Smooth muscle cell (in vitro differentiated cells): ENCODE measurements around the gene IFIT3. TPM values are rescaled to one million over a fixed set of nuclear protein-coding genes. Genes with fewer than 3 reads are reported as not detected.
A peak's percentile ranks its signal among the peaks of the same experiment; 100 is the strongest.

Experiments used
- DNase-seq: peaks from one replicate; lab custom pipeline; 2025; ENCODE audit not compliant: unreplicated experiment; lab: John Stamatoyannopoulos, UW
- H2AFZ ChIP-seq: fragments of 200-600 bp; sonication (generic); 2 replicates; pipeline ENCODE4 v1.6.0; 2016; ENCODE audit warnings: antibody characterized with exemption, low read depth, mild to moderate bottlenecking
- H3F3A ChIP-seq: fragments of 200-600 bp; sonication (generic); 2 replicates; pipeline ENCODE4 v1.6.0; 2017; ENCODE audit warnings: antibody characterized with exemption, low read depth
- H3K27ac ChIP-seq: fragments of 200-600 bp; sonication (generic); 2 replicates; pipeline ENCODE4 v1.5.1; 2016; ENCODE audit warnings: low read depth, mild to moderate bottlenecking
- H3K27me3 ChIP-seq: fragments of 200-600 bp; sonication (generic); 2 replicates; pipeline ENCODE4 v1.6.1; 2016; ENCODE audit warnings: low read depth, mild to moderate bottlenecking
- H3K36me3 ChIP-seq: fragments of 200-600 bp; sonication (generic); 2 replicates; pipeline ENCODE4 v1.5.1; 2016; ENCODE audit warnings: low read depth
- H3K4me1 ChIP-seq: fragments of 200-600 bp; sonication (generic); 2 replicates; pipeline ENCODE4 v1.5.1; 2016; ENCODE audit warnings: low read depth
- H3K4me2 ChIP-seq: fragments of 200-600 bp; sonication (generic); 2 replicates; pipeline ENCODE4 v1.6.0; 2016; ENCODE audit warnings: mild to moderate bottlenecking
- H3K4me3 ChIP-seq: fragments of 200-600 bp; sonication (generic); 2 replicates; pipeline ENCODE4 v1.5.1; 2016; ENCODE audit warnings: mild to moderate bottlenecking
- H3K79me2 ChIP-seq: fragments of 200-600 bp; sonication (generic); 2 replicates; pipeline ENCODE4 v1.6.0; 2016; ENCODE audit warnings: low read depth, mild to moderate bottlenecking
- H3K9ac ChIP-seq: fragments of 200-600 bp; sonication (generic); 2 replicates; pipeline ENCODE4 v1.6.0; 2016; ENCODE audit warnings: low read depth
- H3K9me3 ChIP-seq: fragments of 200-600 bp; sonication (generic); replicated peaks from 2 replicates; pipeline ENCODE4 v1.5.1; 2016; ENCODE audit warnings: low read depth
- H4K20me1 ChIP-seq: fragments of 200-600 bp; sonication (generic); 2 replicates; pipeline ENCODE4 v1.6.0; 2016; ENCODE audit warnings: low read depth
- CTCF ChIP-seq: fragments of 200-600 bp; sonication (generic); IDR thresholded peaks from 2 replicates; pipeline ENCODE4 v1.5.1; 2017; ENCODE audit warnings: borderline replicate concordance, mild to moderate bottlenecking, antibody characterized with exemption; ENCODE audit not compliant: insufficient read depth, poor library complexity, severe bottlenecking
- WGBS: methylation state at CpG from one replicate; pipeline ENCODE4 v1.1.7; 2016; ENCODE audit warnings: low lambda C conversion rate; 5-methylcytosine and 5-hydroxymethylcytosine counted together
- polyA plus RNA-seq: library from polyadenylated mRNA; unstranded; fragments of >200 nt; fragmentation: Nextera tagmentation; extraction: Ambion mirVana; gene quantifications from 2 replicates; pipeline ENCODE4 v1.2.1, GENCODE V29; 2016
- total RNA-seq: library from RNA; depleted of rRNA; stranded (reverse); fragments of >200 nt; gene quantifications from 2 replicates; pipeline ENCODE4 v1.2.3, GENCODE V29; 2014

The IFIT3 gene
- total and polyA plus RNA-seq, 2 experiments from 2014 or later, result 2.1 to 4.6 TPM

- H2AFZ ChIP-seq, result peak overlapping the region; percentile 84
- H3K36me3 ChIP-seq, result no peaks in the 10 kb centered on the region
- H3F3A ChIP-seq, result peaks cover 23% of the 10 kb centered on the region
- no peaks in the 10 kb centered on the region for H3K79me2 ChIP-seq
- no peak for DNase-seq
- WGBS, result 21% methylated on average over 12 of the region's 12 CpGs
- H4K20me1 ChIP-seq, result no peaks in the 10 kb centered on the region
- no peaks in the 10 kb centered on the region for H3K9me3 ChIP-seq
- H3K4me2 ChIP-seq, result peak overlapping the region; percentile 81
- H3K9ac ChIP-seq, result peak overlapping the region; percentile 89
- no peak for TF ChIP-seq CTCF
- H3K4me3 ChIP-seq, result peak overlapping the region; percentile 32
- H3K4me1 ChIP-seq, result peaks cover 41% of the 10 kb centered on the region
- H3K27me3 ChIP-seq, result no peaks in the 10 kb centered on the region
- peak overlapping the region; percentile 99 for H3K27ac ChIP-seq
Observed at GRCh38 chr10:89351780-89352597, 24.2 kb downstream of the IFIT3 start.

- Histone ChIP-seq H3K4me1 (peaks cover 34% of the 10 kb centered on the region), H3K27me3 (no peaks in the 10 kb centered on the region), H3K9me3 (no peaks in the 10 kb centered on the region), H2AFZ (peak overlapping the region; percentile 40), H3K9ac (peak overlapping the region; percentile 75), H3K27ac (peak overlapping the region; percentile 99), H3K79me2 (no peaks in the 10 kb centered on the region), H3K4me2 (peak overlapping the region; percentile 81), H4K20me1 (no peaks in the 10 kb centered on the region), H3F3A (peaks cover 23% of the 10 kb centered on the region), H3K36me3 (no peaks in the 10 kb centered on the region), H3K4me3 (no peak overlapping the region)
- no peak for TF ChIP-seq CTCF
- no peak for DNase-seq
- WGBS, result 47% methylated on average over 4 of the region's 4 CpGs
Observed at GRCh38 chr10:89352802-89353201, 25.0 kb downstream of the IFIT3 start.

GRCh38 chr10:89355394-89355931 is 27.7 kb downstream of the IFIT3 start:
- H3K4me3 ChIP-seq, result no peak overlapping the region
- no peak for TF ChIP-seq CTCF
- no peak overlapping the region for H3K27ac ChIP-seq
- H3K4me2 ChIP-seq, result no peak overlapping the region
- no peaks in the 10 kb centered on the region for H3K36me3 ChIP-seq
- DNase-seq, result no peak
- WGBS, result 90% methylated on average over 2 of the region's 2 CpGs
- no peaks in the 10 kb centered on the region for H4K20me1 ChIP-seq
- H3K9me3 ChIP-seq, result no peaks in the 10 kb centered on the region
- H3K9ac ChIP-seq, result no peak overlapping the region
- peaks cover 14% of the 10 kb centered on the region for H3F3A ChIP-seq
- no peaks in the 10 kb centered on the region for H3K27me3 ChIP-seq
- peaks cover 14% of the 10 kb centered on the region for H3K4me1 ChIP-seq
- H2AFZ ChIP-seq, result no peak overlapping the region
- no peaks in the 10 kb centered on the region for H3K79me2 ChIP-seq

GRCh38 chr10:89357096-89357495 is 29.3 kb downstream of the IFIT3 start:
- peak overlapping the region; percentile 33 for H2AFZ ChIP-seq

More at GRCh38 chr10:89357096-89357495, 29.3 kb downstream of the IFIT3 start:
- H3K79me2 ChIP-seq, result no peaks in the 10 kb centered on the region
- H3K4me1 ChIP-seq, result no peaks in the 10 kb centered on the region
- no peaks in the 10 kb centered on the region for H3K9me3 ChIP-seq
- peak overlapping the region; percentile 8 for H3K9ac ChIP-seq
- peak overlapping the region; percentile 50 for H3K27ac ChIP-seq
- DNase-seq, result no peak
- H3K4me2 ChIP-seq, result peak overlapping the region; percentile 46
- H4K20me1 ChIP-seq, result no peaks in the 10 kb centered on the region
- H3K36me3 ChIP-seq, result no peaks in the 10 kb centered on the region
- H3K27me3 ChIP-seq, result no peaks in the 10 kb centered on the region
- WGBS, result 27% methylated on average over 1 of the region's 1 CpG
- no peak overlapping the region for H3K4me3 ChIP-seq
- no peak for TF ChIP-seq CTCF
- peaks cover 5% of the 10 kb centered on the region for H3F3A ChIP-seq
